Glutamatergic neuron (in vitro differentiated cells): Measurements from ENCODE around the gene SGCD. TPM values are rescaled to one million over a fixed set of nuclear protein-coding genes. Genes with fewer than 3 reads are reported as not detected.

Experiments
- DNase-seq: peaks from one replicate; pipeline ENCODE4 v3.0.0; 2022
- H3K27ac Mint-ChIP-seq: one replicate; pipeline ENCODE4 v1.8.0; 2020; ENCODE audit warnings: mild to moderate bottlenecking, mixed read lengths, inconsistent platforms; ENCODE audit not compliant: unreplicated experiment
- H3K27me3 Mint-ChIP-seq: one replicate; pipeline ENCODE4 v1.8.0; 2020; ENCODE audit warnings: mild to moderate bottlenecking, moderate library complexity, mixed read lengths, inconsistent platforms; ENCODE audit not compliant: unreplicated experiment
- H3K36me3 Mint-ChIP-seq: one replicate; pipeline ENCODE4 v1.8.0; 2020; ENCODE audit warnings: mild to moderate bottlenecking, mixed read lengths, inconsistent platforms; ENCODE audit not compliant: unreplicated experiment
- H3K4me1 Mint-ChIP-seq: one replicate; pipeline ENCODE4 v1.8.0; 2020; ENCODE audit warnings: mild to moderate bottlenecking, low read depth, mixed read lengths, inconsistent platforms; ENCODE audit not compliant: unreplicated experiment
- H3K4me3 Mint-ChIP-seq: one replicate; pipeline ENCODE4 v1.8.0; 2020; ENCODE audit warnings: mild to moderate bottlenecking, mixed read lengths, inconsistent platforms; ENCODE audit not compliant: unreplicated experiment
- H3K9me3 Mint-ChIP-seq: one replicate; pipeline ENCODE4 v1.8.0; 2020; ENCODE audit warnings: mild to moderate bottlenecking, moderate library complexity, mixed read lengths, inconsistent platforms; ENCODE audit not compliant: unreplicated experiment
- total RNA-seq: library from RNA; stranded (reverse); fragmentation: NEBNext Ultra II Directional; extraction: Animal tissue kit (Norgen Biotek cat#: 25700); gene quantifications from one replicate; pipeline ENCODE4 v1.2.1, GENCODE V29; 2021; ENCODE audit not compliant: unreplicated experiment
- TF ChIP-seq, protein P1 (sequence below): fragments of 200-600 bp; sonication (generic); IDR thresholded peaks from one replicate; pipeline ENCODE4 v1.5.0; 2021; ENCODE audit not compliant: partially characterized antibody, unreplicated experiment

Gene SGCD
- total RNA-seq, 1 donor from 2014 or later, result 0.20 TPM

- Mint-ChIP-seq H3K9me3 (no peaks in the 10 kb centered on the region), H3K27ac (no peak overlapping the region), H3K4me1 (no peaks in the 10 kb centered on the region), H3K27me3 (no peaks in the 10 kb centered on the region), H3K4me3 (no peak overlapping the region), H3K36me3 (peaks cover under 1% of the 10 kb centered on the region)
- DNase-seq, result no peak
- TF ChIP-seq, protein P1, sequence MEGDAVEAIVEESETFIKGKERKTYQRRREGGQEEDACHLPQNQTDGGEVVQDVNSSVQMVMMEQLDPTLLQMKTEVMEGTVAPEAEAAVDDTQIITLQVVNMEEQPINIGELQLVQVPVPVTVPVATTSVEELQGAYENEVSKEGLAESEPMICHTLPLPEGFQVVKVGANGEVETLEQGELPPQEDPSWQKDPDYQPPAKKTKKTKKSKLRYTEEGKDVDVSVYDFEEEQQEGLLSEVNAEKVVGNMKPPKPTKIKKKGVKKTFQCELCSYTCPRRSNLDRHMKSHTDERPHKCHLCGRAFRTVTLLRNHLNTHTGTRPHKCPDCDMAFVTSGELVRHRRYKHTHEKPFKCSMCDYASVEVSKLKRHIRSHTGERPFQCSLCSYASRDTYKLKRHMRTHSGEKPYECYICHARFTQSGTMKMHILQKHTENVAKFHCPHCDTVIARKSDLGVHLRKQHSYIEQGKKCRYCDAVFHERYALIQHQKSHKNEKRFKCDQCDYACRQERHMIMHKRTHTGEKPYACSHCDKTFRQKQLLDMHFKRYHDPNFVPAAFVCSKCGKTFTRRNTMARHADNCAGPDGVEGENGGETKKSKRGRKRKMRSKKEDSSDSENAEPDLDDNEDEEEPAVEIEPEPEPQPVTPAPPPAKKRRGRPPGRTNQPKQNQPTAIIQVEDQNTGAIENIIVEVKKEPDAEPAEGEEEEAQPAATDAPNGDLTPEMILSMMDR, result no peak
These were observed 451.8 kb downstream of the SGCD start for GRCh38 chr5:156778752-156779151.

GRCh38 chr5:156779436-156779835 lies 452.5 kb downstream of the SGCD start:
- DNase-seq, result no peak
- TF ChIP-seq, protein P1, result no peak
- Mint-ChIP-seq H3K9me3 (no peaks in the 10 kb centered on the region), H3K4me3 (no peak overlapping the region), H3K36me3 (peaks cover 4% of the 10 kb centered on the region), H3K4me1 (no peaks in the 10 kb centered on the region), H3K27ac (no peak overlapping the region), H3K27me3 (no peaks in the 10 kb centered on the region)

GRCh38 chr5:156783092-156783491 lies 456.1 kb downstream of the SGCD start:
- DNase-seq, result no peak
- no peak overlapping the region for H3K27ac Mint-ChIP-seq
- no peaks in the 10 kb centered on the region for H3K27me3 Mint-ChIP-seq
- no peak overlapping the region for H3K4me3 Mint-ChIP-seq
- H3K4me1 Mint-ChIP-seq, result no peaks in the 10 kb centered on the region
- TF ChIP-seq, protein P1, result no peak
- H3K36me3 Mint-ChIP-seq, result peaks cover 4% of the 10 kb centered on the region
- H3K9me3 Mint-ChIP-seq, result peaks cover 2% of the 10 kb centered on the region

DNA sequence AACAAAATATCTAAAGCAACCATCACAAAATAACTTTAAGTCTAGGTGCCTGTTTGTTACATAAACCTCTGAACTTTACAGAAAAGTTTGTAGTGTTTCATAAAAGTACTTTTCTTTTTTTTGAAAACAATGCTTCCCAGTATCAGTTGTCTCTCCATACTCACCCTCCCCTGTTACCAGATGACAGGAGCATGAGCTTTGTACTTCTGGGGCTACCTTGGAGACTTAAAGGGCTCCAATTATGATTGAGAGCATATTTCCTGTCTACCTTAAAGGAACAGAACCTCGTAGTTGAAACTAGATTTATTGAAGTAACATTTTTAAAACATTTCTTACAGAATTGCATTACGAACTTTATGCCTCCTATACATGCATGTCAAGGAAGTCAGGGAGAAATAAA lies 467.7 kb downstream of the SGCD start:
- H3K27ac Mint-ChIP-seq, result no peak overlapping the region
- no peaks in the 10 kb centered on the region for H3K4me1 Mint-ChIP-seq
- TF ChIP-seq, protein P1, result no peak
- no peaks in the 10 kb centered on the region for H3K36me3 Mint-ChIP-seq
- H3K9me3 Mint-ChIP-seq, result no peaks in the 10 kb centered on the region
- peaks cover 2% of the 10 kb centered on the region for H3K27me3 Mint-ChIP-seq
- no peak overlapping the region for H3K4me3 Mint-ChIP-seq
- DNase-seq, result no peak

GRCh38 chr5:156798201-156798600 lies 471.2 kb downstream of the SGCD start:
- TF ChIP-seq, protein P1, result no peak
- Mint-ChIP-seq H3K36me3 (no peaks in the 10 kb centered on the region), H3K4me3 (no peak overlapping the region), H3K27ac (no peak overlapping the region), H3K4me1 (no peaks in the 10 kb centered on the region), H3K9me3 (no peaks in the 10 kb centered on the region), H3K27me3 (peaks cover 2% of the 10 kb centered on the region)
- no peak for DNase-seq
